GM18907 (cell line): Measurements from ENCODE around the gene BLOC1S4.
"Not testable (repeated sequence)": the region's sequence is repeated elsewhere in the genome, so short reads cannot be mapped to it uniquely, and the experiment has no call there.

Source experiments
- ATAC-seq: cut with Tn5 transposase; IDR thresholded peaks from one replicate; pipeline ENCODE4 v1.9.1; 2021; ENCODE audit warnings: mild to moderate bottlenecking, moderate library complexity; ENCODE audit not compliant: unreplicated experiment

The BLOC1S4 gene

GRCh38 chr4:6716958-6717655, 1.1 kb downstream of the BLOC1S4 start:
- ATAC-seq: no peak

- ATAC-seq: no peak
These were observed 3.1 kb downstream of the BLOC1S4 start for GRCh38 chr4:6718932-6719610.

GRCh38 chr4:6719611-6720179, 3.7 kb downstream of the BLOC1S4 start:
- no peak for ATAC-seq

GRCh38 chr4:6720202-6720699, 4.3 kb downstream of the BLOC1S4 start:
- ATAC-seq: no peak

GRCh38 chr4:6721121-6721520, 5.1 kb downstream of the BLOC1S4 start:
- no peak for ATAC-seq

- ATAC-seq: no peak
These were observed 6.9 kb downstream of the BLOC1S4 start for GRCh38 chr4:6722891-6723290.

GRCh38 chr4:6723851-6724250, 7.9 kb downstream of the BLOC1S4 start:
- ATAC-seq: no peak

- ATAC-seq: no peak
These were observed 8.6 kb downstream of the BLOC1S4 start for GRCh38 chr4:6724421-6725111.

- not testable (repeated sequence) for ATAC-seq
These were observed 9.5 kb downstream of the BLOC1S4 start for GRCh38 chr4:6725427-6725961.

GRCh38 chr4:6727081-6727942, 11.3 kb downstream of the BLOC1S4 start:
- ATAC-seq: no peak

- ATAC-seq: no peak
These were observed 11.9 kb downstream of the BLOC1S4 start for GRCh38 chr4:6727943-6728250.

- ATAC-seq: no peak
These were observed 12.5 kb downstream of the BLOC1S4 start for GRCh38 chr4:6728320-6729029.

- ATAC-seq: no peak
These were observed 14.8 kb downstream of the BLOC1S4 start for GRCh38 chr4:6730603-6731317.

GRCh38 chr4:6731318-6731675, 15.3 kb downstream of the BLOC1S4 start:
- no peak for ATAC-seq

- ATAC-seq: no peak
These were observed 15.8 kb downstream of the BLOC1S4 start for GRCh38 chr4:6731780-6732179.

GRCh38 chr4:6732441-6733357, 16.7 kb downstream of the BLOC1S4 start:
- no peak for ATAC-seq

GRCh38 chr4:6733358-6734164, 17.6 kb downstream of the BLOC1S4 start:
- ATAC-seq: no peak
